NCI-H2107 treated with DMSO at 0.1 percent for 48 hours (cell line): ENCODE data around the gene ORM2.
"Not testable (repeated sequence)": the region's sequence is repeated elsewhere in the genome, so short reads cannot be mapped to it uniquely, and the experiment has no call there.

Experiments used
- DNase-seq: peaks from one replicate; lab custom pipeline; 2025; ENCODE audit not compliant: unreplicated experiment; lab: John Stamatoyannopoulos, UW

Gene ORM2

DNA sequence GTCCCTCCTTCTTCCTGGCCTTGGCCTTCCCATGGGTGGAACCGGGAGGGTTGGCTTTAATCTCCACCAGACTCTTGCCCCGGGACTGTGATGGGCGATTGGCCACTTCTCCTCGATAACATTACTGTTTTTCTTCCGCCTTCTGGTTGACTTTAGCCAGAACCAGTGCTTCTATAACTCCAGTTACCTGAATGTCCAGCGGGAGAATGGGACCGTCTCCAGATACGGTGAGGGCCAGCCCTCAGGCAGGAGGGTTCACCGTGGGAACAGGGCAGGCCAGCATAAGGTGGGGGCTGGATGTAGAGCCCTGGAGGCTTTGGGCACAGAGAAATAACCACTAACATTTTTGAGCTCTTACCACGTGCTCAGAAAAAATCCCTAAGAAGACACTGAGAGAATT lies 967 bp downstream of the ORM2 start:
- DNase-seq: no peak

DNA sequence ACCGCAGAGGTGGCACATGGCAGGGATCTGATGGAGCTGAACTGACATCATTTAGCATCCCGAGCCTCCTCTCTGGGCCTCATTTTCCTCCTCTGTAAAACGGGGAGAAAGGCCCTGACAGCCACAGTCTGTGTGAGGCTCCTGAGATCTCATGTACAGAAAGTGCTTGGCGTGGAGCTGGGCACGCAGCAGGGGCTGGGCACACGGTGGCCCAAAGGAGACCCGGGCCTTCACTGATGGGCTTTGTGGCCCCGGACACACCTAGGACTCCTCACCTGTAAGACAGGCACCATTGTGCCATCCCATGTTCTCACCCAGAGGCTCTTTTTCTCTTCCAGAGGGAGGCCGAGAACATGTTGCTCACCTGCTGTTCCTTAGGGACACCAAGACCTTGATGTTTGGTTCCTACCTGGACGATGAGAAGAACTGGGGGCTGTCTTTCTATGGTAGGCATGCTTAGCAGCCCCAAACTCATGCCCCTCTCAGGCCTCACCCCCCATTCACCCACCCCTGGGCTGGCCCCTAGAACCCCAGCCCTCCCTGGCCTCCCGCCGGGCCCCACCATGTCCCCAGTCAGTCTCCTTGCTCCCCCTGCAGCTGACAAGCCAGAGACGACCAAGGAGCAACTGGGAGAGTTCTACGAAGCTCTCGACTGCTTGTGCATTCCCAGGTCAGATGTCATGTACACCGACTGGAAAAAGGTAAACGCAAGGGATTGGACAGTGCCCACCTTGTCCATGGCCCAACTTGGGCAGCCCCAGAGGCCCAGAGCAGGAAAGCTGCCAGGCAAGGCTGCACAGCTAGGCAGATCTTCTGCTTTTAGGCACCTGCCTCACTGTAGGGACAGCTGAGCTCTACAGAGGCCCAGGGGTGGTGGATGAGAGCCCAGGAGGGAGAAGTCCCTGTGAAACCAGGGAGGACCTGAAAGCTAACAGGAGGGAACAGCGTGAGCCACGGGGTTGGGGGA lies 1.8 kb downstream of the ORM2 start:
- not testable (repeated sequence) for DNase-seq

DNA sequence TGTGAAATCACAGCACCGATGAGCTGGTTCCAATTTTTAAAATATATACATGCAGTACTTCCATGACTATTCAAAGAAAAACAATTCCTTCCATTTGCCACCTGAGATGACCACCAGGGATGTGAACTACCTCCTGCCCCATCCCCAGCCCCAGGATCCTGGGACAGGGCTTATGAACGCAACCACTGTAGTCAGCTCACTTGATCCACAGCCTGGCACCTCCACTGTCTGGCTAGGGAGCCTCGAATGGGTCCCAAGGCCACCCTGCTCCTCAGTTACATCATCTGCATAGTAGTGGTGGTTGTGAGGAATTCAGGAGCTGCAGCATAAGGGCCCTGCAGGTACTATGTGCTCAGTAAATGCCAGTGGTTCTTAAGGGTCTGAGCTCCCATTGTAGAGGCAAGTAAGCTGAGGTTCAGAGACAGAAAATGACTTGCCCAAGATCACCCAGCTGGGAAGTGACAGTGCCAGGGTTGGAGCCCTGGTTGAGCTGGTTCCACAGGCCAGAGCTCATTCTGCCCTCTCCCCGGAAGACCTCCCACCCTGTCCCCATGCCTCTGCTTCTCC lies 2.9 kb downstream of the ORM2 start:
- DNase-seq: not testable (repeated sequence)

DNA sequence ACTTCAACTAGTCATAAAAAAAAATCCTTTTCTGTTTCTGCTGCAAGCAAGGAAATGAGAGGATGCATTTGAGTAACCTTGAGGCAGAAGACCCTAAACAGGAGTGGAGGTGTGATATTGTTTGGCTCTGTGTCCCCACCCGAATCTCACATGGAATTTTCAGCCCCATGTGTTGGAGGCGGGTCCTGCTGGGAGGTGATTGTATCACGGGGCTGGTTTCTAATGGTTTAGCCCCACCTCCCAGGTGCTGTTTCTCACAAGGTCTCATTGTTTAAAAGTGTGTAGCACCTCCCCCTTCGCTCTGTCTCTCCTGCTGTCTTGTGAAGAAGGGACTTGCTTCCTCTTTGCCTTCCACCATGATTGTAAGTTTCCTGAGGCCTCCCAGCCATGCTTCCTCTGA lies 4.0 kb downstream of the ORM2 start:
- DNase-seq: not testable (repeated sequence)

DNA sequence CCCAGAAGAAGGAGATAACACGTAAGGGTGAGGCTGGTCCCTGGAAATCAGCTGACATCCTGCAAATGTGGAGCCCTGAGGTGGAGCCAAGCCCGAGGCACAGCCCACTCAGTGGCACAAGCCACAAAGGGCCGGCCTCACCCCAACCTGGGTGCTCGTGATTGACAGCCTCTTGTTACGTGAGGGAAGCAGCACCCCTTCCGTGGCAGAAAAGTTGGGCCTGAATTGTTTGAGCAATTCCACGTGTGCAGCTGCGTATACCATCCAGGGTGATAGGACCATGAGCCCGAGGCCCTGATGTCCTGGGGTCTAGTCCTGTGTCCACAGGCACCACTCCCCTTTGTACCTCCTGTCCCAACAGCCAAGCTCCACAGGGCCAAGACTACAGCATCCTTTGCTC lies 4.8 kb downstream of the ORM2 start:
- DNase-seq: no peak

DNA sequence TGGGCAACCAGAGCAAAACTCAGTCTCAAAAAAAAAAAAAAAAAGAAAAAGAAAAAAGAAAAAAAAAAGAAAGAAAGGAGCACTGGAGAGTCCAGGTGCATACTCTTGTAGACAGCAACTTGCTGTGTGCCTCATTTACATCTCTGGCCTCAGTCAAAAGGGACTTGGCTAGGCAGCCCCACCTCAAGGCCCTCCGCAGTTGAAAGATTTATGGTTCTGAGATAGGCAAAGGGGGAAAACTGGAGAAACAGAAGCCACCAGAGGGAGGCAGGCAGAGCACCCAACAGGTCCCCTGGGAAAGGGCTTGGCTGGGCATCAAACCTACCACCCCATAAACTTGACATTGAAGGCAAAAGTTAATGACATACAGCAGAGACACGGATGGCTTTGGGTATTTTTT lies 6.1 kb downstream of the ORM2 start:
- no peak for DNase-seq

DNA sequence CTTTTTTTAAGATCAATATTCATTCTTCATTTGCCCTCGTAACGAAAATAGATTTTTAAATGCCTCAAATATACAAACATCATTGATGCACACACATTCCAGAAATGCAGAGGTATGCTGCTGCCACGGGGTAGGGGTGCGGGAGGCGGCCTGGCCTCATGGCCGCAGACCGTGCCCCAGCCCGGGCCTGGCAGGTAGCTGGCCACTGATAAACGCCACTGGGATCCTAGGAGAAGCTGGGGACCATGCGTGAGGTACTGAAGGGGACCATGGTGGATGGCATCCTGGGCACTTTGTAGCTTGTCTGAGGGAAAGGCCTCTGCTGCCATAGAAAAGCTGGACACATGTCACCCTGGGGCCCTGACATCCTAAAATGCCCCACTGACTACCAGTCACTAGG lies 6.5 kb downstream of the ORM2 start:
- DNase-seq: no peak

DNA sequence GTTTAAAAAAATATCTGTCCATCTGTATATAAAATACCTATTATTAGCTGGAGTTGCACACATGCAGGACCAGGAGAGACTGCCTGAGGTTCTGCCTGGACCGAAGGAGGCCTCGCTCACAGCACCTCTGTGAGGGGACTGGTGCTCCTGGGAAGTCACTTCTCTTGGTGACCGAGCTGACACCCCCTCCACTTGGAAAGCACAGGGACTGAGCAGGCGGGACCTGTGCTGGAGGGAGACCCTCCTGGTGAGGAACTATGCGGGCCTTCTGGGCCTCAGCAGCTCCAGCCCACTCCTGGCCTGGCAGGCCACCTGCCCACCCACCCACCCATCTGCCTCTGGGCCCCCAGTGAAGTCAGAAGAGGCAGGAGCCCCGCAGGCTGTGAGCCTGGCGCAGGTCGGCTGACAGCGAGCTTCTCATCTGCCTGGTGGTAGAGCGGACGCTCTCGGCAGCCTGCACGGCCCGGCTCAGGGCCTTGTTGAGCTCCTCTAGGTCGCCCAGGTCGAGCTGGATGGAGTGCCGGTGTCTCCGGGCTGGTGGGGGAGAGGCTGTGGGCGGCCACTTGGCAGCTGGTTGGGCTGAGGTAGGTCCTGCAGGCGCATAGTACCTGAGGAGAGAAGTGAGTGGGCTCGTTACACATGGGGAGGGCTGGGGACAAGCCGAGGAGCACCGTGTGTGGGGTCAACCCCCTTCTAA lies 7.2 kb downstream of the ORM2 start:
- no peak for DNase-seq

DNA sequence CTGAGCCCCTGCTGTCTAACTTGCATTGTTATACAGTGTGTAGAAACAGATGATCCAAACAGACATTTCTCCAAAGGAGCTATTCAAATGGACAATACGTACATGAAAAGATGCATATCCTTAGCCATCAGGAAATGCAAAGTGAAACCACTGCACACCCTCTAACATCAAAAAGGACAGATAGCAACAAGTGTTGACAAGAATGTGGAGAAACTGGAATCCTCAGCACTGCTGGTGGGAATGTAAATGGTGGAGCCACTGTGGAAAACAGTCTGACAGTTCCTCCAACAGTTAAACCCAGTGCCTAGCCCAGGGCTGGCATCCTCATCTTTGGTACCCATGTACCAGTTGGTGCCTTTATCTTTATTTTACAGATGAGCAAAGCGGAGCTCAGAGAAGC lies 8.5 kb downstream of the ORM2 start:
- DNase-seq: no peak

DNA sequence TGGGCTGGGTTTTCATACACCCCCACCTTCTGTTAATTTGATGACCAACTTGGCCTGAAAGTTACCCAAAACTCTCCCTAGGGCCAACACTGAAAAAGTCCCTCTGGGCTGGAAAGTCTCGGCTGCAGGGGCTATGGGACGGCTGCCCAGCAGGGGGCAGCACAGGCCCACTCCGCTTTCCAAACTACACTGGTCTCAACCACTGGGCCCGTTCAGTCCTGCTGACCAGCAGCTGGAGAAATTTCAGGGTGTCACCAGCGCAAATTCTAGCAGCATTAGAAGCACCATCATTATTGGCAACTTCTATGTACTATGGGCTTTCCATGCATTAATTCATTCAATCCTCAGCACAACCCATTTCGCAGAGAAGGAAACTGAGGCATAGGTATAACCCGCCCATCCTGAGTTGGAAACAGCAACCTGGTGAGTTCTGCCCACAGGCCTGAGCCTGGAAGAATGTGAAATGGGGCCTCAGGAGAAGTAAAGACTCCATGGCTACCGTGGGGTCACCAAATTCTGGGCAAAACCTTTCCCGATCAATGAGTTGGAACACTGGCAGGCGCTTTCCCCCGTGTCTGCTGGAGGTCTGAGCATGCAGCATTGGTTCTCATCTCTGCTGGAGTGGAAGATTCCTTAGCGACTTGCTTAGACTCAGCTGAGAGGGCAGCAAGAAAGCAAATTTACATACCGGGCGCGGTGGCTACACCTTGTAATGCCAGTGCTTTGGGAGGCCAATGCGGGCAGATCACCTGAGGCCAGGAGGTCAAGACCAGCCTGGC lies 9.7 kb downstream of the ORM2 start:
- DNase-seq: no peak

DNA sequence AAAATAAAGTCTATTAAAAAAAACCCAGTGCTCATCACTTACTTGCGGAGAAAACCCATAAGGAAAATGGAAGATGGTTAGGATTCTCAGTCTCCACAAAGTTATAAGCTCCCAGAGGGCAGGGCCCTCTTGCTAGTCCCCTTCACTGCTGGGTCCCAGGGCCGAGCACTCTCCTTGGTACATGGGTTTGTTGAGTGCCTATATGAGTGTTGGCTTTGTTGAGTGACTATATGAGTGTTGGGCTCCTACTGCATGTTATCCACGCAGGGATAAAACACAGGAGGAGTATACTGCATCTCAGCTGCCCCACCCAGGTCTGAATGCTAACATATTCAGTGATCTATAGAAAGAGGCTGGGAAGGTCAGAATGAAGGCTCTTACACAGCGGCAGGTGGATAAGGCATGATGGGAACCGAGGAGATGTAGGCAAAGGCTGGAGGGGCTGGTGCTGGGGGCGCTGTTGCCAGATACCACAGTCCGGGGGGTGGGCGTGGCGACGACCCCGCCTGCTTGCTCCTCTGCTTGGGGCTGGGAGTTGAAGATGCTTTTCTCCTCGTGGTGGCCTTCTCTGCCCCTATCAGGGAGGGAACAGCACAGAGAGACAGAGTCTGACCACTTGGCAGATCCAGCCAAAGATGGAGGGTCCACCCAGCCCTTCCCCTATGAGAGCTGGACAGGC lies 11.6 kb downstream of the ORM2 start:
- DNase-seq: no peak

DNA sequence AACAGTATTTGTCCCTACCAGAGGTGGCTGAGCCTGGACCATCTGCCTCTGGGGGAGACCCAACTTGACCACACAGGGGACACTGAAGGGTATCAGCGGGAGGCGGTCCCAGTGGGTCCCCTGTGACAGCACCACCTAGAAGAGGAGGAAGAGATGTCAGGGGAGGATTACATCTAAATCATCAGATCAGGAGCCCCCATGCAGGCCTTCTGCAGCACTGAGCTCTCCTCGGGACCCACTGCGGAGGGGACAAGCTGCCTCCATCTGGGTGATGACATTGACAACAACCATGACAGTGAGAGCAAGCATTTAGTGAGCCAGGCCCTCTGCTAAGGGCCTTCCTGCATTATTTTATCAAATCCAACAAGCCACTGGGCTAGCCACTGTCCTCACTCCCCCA lies 12.3 kb downstream of the ORM2 start:
- DNase-seq: no peak

DNA sequence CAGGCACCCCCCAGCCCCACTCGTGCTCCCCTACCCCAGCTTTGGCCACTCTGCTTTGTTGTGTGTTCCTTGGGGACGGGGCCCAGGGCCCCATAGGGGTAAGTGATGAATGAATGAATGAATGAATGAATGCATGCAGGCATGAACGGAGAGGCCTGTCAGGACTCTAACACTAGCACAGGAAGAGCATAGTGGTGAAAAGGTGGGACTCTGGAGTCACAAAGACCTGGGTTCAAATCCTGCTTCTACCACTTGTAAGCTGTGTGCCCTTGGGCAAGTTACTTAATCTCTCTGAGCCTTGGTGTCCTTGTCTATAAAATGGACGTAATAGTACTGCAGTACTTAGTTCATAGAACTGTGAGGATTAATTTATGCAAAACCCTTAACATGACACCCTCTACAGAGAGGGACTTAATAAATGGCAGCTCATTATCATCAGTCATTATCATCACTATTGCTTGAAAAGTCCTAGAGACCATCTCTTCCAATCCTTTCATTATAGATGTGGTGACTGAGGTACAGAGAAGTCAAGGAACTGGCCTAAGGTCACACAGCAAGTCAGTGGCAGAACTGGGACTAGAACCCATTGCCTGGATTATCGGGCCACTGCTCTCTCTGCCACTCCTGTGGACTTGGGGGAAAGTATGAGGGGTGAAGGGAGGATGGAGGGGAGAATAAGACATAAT lies 13.2 kb downstream of the ORM2 start:
- no peak for DNase-seq

DNA sequence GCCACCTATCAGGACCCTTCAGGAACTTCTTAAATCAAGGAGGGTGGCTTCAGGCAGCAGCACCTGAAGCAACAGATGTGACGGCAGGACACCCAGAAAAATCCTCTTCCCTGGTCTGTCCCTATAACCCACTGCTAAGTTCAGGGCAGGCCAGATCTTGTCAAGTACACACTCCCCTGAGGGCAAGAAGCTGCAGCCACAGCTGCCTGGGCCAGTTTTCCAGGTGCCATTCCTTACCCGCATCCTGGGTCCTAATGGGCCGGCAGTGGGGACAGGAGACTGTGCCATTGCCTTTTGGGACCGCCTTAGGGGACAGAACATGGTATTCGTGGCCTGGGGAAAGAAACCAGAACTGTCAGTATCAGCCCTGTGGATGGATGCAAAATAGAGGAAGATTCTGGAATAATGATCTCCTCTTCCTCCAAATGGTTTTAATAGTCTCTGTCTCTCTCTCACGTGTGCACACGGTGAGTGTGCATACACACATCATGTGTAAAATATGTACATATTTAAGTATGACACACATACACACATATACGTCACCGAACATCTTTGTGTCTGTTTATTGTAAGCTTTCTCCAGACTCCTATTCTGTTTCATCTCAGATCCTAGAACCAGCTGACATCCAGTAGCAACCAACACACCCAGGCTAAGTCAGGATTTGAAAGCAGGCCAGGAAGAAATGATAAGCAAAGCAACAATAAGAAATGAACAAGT lies 14.0 kb downstream of the ORM2 start:
- no peak for DNase-seq

DNA sequence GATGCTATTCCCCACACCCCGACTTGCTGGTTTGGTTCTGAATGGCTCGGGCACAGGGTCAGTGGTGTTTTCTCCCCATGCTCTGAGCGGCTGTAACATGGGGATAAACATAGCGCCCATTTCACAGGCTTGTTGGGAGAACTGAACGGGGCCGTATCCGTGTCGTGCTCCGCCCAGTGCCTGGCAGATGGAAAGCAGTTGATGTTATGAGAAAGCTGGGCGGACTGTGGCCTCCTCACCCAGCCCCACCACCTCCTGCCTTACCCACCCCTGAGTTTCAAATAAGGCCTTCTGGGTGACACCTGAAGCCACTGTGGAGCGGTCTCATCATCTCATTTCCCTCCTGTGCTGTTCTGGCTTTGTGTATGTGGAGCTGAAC lies 14.5 kb downstream of the ORM2 start:
- DNase-seq: no peak

DNA sequence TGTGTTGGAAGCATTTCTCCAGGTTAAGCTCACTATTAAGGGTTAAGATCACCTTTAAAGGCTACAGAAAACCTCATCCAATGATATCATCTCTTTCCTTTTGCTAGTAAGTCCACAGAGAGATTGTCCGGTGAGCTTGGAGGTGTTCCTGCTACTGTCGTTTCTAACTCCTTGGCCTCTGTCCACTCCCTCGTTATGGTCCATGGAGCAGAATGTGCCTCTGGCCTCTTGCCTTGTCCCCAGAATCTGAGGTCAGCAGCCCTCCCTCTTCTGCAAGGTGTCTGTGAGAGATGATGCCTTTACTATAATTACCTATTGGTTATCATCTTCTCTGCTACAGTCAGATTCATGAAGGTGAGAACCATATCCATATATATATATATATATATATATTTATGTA lies 15.0 kb downstream of the ORM2 start:
- no peak for DNase-seq

DNA sequence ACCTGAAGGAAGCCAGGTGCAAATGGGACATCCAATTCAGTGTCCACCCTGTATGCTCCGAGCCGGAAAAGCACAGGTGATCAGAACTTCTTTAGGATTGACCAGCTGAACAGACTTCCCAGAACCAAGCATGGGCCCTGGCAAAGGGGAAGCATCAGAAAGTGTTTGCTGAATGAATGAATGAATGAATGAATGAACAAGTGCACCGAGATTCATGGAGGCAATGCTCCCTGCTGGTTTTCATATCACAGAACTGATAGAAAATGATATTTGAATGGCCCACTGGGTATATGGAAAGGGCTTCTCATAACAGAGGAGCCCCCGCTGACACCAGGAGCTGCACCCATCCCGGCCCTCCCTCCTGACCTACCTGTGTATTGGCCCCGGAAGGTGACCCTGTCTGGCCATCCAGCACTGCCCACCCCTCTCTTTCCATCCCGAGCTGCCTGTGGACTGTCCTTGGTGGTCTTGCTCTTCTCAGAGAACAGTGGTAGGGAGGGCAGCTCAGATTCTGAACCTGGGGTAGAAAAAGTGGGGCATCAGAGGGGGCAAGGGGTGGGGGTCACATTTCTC lies 15.9 kb downstream of the ORM2 start:
- DNase-seq: no peak

DNA sequence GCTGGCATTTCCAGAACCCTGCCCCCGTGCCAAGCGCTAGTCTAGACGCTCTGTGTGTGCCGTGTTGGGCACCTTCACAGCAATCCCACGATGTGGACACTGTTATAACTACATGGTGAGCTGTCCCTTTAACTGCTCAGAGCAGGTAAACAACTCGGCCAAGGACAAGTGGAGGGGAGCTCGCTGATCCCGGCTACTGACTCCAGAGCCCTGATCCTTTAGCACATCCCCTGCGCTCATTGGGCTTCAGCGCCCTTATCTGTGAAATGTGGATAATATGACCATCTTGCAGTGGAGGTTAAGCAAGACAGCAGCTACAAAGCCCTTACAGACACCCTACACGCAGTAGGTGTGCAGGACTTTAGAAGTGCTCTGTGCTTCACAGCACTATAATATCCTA lies 16.5 kb downstream of the ORM2 start:
- DNase-seq: no peak

DNA sequence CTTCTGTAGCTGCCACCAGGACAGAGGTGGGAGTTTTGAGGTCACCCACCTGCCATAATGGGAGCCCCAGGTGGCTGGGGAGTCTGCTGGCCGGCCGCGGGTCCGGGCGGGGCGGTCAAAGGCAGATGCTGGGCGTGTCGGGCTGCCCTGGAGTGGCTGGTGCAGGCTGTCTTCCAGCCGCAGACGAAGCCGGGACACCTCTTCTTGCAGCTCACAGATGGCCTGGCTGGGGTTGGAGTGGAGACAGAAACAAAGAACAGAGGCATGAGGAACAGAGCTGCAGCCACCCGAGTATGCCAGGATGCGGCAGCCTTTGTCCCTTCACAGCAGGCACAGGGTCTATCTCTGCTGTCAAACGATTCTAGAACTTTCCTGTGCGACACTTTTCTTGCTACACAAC lies 18.0 kb downstream of the ORM2 start:
- no peak for DNase-seq
